OCI-LY1 (cell line): Measurements from ENCODE around the gene KIAA2012.

Experiments used
- H2AFZ ChIP-seq: fragments of 200-600 bp; sonication (generic), shearing (Covaris generic); 2 replicates; pipeline ENCODE4 v1.6.0; 2014; ENCODE audit warnings: antibody characterized with exemption, mild to moderate bottlenecking, low read length
- H3F3A ChIP-seq: fragments of 200-600 bp; sonication (generic), shearing (Covaris generic); 2 replicates; pipeline ENCODE4 v1.6.0; 2014; ENCODE audit warnings: mild to moderate bottlenecking, antibody characterized with exemption, low read length, moderate library complexity; ENCODE audit not compliant: insufficient read depth
- H3K27ac ChIP-seq: fragments of 200-600 bp; sonication (generic); 2 replicates; pipeline ENCODE4 v1.5.1; 2014; ENCODE audit warnings: low read length, mixed run types, mild to moderate bottlenecking, low read depth; ENCODE audit not compliant: poor library complexity, severe bottlenecking
- H3K27me3 ChIP-seq: fragments of 200-600 bp; sonication (generic); 2 replicates; pipeline ENCODE4 v1.6.0; 2014; ENCODE audit warnings: antibody characterized with exemption, mild to moderate bottlenecking, low read length, moderate library complexity; ENCODE audit not compliant: insufficient read depth
- H3K36me3 ChIP-seq: fragments of 200-600 bp; sonication (generic); 2 replicates; pipeline ENCODE4 v1.6.1; 2014; ENCODE audit warnings: mild to moderate bottlenecking, antibody characterized with exemption, low read length, moderate library complexity, mixed read lengths; ENCODE audit not compliant: insufficient read depth
- H3K4me1 ChIP-seq: fragments of 200-600 bp; sonication (generic); 2 replicates; pipeline ENCODE4 v1.5.1; 2014; ENCODE audit warnings: mild to moderate bottlenecking, low read length, moderate library complexity; ENCODE audit not compliant: insufficient read depth, severe bottlenecking
- H3K4me2 ChIP-seq: fragments of 200-600 bp; sonication (generic), shearing (Covaris generic); 2 replicates; pipeline ENCODE4 v1.6.1; 2014; ENCODE audit warnings: low read length
- H3K4me3 ChIP-seq: fragments of 200-600 bp; sonication (generic); 2 replicates; pipeline ENCODE4 v1.5.1; 2014; ENCODE audit warnings: low read length, low read depth, mild to moderate bottlenecking, mixed read lengths; ENCODE audit not compliant: poor library complexity, severe bottlenecking
- H3K79me2 ChIP-seq: fragments of 200-600 bp; shearing (Covaris generic); 2 replicates; pipeline ENCODE4 v1.6.1; 2016; ENCODE audit warnings: mixed run types, low read length, mixed read lengths; ENCODE audit not compliant: insufficient read depth
- H3K9ac ChIP-seq: fragments of 200-600 bp; sonication (generic), shearing (Covaris generic); 2 replicates; pipeline ENCODE4 v1.6.1; 2014; ENCODE audit warnings: mild to moderate bottlenecking, low read length, mixed read lengths
- H3K9me2 ChIP-seq: fragments of 200-600 bp; sonication (generic), shearing (Covaris generic); 2 replicates; pipeline ENCODE4 v1.6.1; 2014; ENCODE audit warnings: low read depth, mild to moderate bottlenecking, low read length, mixed read lengths
- H3K9me3 ChIP-seq: fragments of 200-600 bp; shearing (Covaris generic); 2 replicates; pipeline ENCODE4 v1.6.1; 2014; ENCODE audit warnings: low read length, mixed read lengths
- H4K20me1 ChIP-seq: fragments of 200-600 bp; sonication (generic), shearing (Covaris generic); 2 replicates; pipeline ENCODE4 v1.6.0; 2016; ENCODE audit warnings: mild to moderate bottlenecking, low read length; ENCODE audit not compliant: insufficient read depth
- EZH2 ChIP-seq: fragments of 200-600 bp; sonication (generic), shearing (Covaris generic); IDR thresholded peaks from 2 replicates; pipeline ENCODE4 v1.8.0; 2017; ENCODE audit warnings: borderline replicate concordance, mixed run types, mild to moderate bottlenecking, antibody characterized with exemption, low read length, moderate library complexity, mixed read lengths
- TF ChIP-seq, protein P1 (sequence below): fragments of 200-600 bp; sonication (generic), shearing (Covaris generic); IDR thresholded peaks from 2 replicates; pipeline ENCODE4 v1.5.1; 2017; ENCODE audit warnings: mild to moderate bottlenecking, antibody characterized with exemption, low read length, moderate library complexity, mixed read lengths

Gene KIAA2012

DNA sequence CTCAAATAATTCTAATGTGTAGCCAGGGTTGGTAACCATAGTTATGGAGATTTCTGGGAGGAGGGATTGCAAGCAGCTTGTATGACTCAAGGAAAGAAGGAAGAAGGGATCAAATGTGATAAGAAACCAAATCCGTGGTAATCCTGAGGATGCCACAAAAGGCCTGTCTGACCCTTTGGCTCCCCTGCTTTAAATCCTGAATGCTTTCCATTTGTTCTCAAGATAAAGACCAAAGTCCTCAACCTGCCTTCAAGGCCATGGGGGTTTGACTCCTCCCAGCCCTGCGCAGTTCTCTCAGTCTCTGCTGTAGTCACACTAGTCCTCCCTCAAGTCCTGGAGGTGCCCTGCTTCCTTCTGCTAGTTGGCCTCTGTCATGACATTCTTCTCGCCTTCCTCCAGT lies 91.4 kb downstream of the KIAA2012 start:
- Histone ChIP-seq H3K9me2 (no peaks in the 10 kb centered on the region), H4K20me1 (no peaks in the 10 kb centered on the region), H2AFZ (no peak overlapping the region), H3K27ac (no peak overlapping the region), H3K9me3 (no peaks in the 10 kb centered on the region), H3K9ac (no peak overlapping the region), H3K4me3 (no peak overlapping the region), H3F3A (no peaks in the 10 kb centered on the region), H3K4me1 (no peaks in the 10 kb centered on the region), H3K79me2 (no peaks in the 10 kb centered on the region), H3K27me3 (no peaks in the 10 kb centered on the region), H3K36me3 (no peaks in the 10 kb centered on the region), H3K4me2 (no peak overlapping the region)
- TF ChIP-seq EZH2 = no peak
- TF ChIP-seq, protein P1, sequence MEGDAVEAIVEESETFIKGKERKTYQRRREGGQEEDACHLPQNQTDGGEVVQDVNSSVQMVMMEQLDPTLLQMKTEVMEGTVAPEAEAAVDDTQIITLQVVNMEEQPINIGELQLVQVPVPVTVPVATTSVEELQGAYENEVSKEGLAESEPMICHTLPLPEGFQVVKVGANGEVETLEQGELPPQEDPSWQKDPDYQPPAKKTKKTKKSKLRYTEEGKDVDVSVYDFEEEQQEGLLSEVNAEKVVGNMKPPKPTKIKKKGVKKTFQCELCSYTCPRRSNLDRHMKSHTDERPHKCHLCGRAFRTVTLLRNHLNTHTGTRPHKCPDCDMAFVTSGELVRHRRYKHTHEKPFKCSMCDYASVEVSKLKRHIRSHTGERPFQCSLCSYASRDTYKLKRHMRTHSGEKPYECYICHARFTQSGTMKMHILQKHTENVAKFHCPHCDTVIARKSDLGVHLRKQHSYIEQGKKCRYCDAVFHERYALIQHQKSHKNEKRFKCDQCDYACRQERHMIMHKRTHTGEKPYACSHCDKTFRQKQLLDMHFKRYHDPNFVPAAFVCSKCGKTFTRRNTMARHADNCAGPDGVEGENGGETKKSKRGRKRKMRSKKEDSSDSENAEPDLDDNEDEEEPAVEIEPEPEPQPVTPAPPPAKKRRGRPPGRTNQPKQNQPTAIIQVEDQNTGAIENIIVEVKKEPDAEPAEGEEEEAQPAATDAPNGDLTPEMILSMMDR = no peak

DNA sequence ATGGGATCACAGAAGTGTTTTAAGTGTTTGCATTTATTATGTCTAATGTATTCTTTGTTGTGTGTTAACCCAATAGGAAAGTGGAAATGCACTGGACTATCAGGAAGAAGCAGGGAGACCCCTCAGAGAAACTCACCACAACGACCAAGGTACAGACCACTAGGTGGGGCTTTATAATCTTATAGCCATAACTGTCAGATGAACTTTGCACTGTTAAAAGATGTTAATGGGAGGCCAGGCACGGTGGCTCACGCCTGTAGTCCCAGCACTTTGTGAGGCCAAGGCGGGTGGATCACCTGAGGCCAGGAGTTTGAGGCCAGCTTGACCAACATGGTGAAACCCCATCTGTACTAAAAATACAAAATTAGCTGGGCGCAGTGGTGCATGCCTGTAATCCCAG lies 92.2 kb downstream of the KIAA2012 start:
- Histone ChIP-seq H2AFZ (no peak overlapping the region), H3K27me3 (no peaks in the 10 kb centered on the region), H3K36me3 (no peaks in the 10 kb centered on the region), H3K27ac (no peak overlapping the region), H3K4me3 (no peak overlapping the region), H3K9me3 (no peaks in the 10 kb centered on the region), H4K20me1 (no peaks in the 10 kb centered on the region), H3K9ac (no peak overlapping the region), H3K9me2 (no peaks in the 10 kb centered on the region), H3K4me1 (no peaks in the 10 kb centered on the region), H3F3A (no peaks in the 10 kb centered on the region), H3K4me2 (no peak overlapping the region), H3K79me2 (no peaks in the 10 kb centered on the region)
- TF ChIP-seq EZH2 = no peak
- TF ChIP-seq, protein P1 = no peak

DNA sequence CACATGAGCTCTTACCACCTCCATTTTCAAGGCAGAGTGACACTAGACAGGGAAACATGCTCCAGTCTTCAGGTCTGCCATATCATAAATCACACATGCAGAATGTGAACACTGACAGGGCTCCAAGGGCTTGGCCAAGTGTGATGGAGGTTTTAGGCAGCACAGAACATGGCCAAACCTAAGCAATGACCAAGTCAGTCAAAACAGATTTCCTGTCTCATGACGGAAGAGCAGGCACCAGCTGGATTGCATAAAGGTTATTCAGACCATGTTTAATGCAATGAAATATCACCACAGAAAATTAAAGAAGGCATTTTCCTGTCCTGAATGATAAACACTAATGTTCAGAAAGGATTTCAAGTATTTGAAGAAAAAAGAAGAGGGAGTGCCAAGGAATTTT lies 92.9 kb downstream of the KIAA2012 start:
- Histone ChIP-seq H3K9me2 (no peaks in the 10 kb centered on the region), H3K9ac (no peak overlapping the region), H3K27ac (no peak overlapping the region), H3K4me1 (no peaks in the 10 kb centered on the region), H3K9me3 (no peaks in the 10 kb centered on the region), H3K27me3 (no peaks in the 10 kb centered on the region), H3K36me3 (no peaks in the 10 kb centered on the region), H4K20me1 (no peaks in the 10 kb centered on the region), H3F3A (no peaks in the 10 kb centered on the region), H3K79me2 (no peaks in the 10 kb centered on the region), H3K4me2 (no peak overlapping the region), H2AFZ (no peak overlapping the region), H3K4me3 (no peak overlapping the region)
- no peak for TF ChIP-seq EZH2
- TF ChIP-seq, protein P1 = no peak
